MV-4-11 (cell line): ENCODE data around the gene AADACL2.
"Not testable (repeated sequence)": the region's sequence is repeated elsewhere in the genome, so short reads cannot be mapped to it uniquely, and the experiment has no call there.

Experiments used
- DNase-seq: peaks from one replicate; lab custom pipeline; 2025; lab: John Stamatoyannopoulos, UW

Gene AADACL2

DNA sequence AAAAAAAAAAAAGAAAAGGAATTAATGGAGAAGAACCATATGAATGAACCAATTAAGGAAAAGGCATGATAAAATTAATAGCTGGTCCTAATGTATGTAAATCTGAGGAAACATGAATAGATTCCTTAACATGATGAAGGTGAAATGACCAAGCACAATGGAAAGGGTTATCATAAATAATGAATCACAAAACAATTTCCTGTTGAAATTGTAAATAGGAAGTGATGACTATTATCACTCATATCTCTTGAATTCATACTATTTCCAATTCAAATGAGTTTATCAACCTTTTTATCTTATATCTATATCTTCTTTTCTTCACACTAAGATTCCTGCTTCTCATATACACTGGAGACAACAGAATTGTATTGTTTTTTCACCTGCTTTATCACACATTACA is 32.0 kb downstream of the AADACL2 start:
- no peak for DNase-seq

- DNase-seq: no peak
Measured at GRCh38 chr3:151766454-151766853, 32.7 kb downstream of the AADACL2 start.

GRCh38 chr3:151768393-151768930 is 34.7 kb downstream of the AADACL2 start:
- no peak for DNase-seq

- no peak for DNase-seq
Measured at GRCh38 chr3:151769175-151769574, 35.4 kb downstream of the AADACL2 start.

DNA sequence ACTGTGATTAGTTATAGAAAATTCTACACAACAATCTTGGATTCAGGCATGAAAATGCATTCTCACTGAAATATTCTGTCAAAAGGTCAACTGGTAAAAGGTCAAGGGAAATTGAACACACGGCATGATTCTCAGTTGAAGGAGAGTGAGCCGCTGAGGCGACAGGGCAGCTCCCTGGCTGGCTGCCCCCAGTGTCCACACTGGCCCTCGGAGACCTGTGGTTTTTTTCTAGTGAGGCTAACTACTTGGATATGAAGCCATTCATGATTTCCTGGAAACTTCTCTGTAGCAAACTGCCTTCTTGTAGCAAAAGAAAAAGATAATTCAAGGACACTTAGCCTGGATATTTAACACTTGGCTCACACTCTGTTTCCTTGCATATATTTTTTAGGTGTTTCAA is 37.2 kb downstream of the AADACL2 start:
- DNase-seq: no peak

- DNase-seq: no peak
Measured at GRCh38 chr3:151772825-151773480, 39.2 kb downstream of the AADACL2 start.

DNA sequence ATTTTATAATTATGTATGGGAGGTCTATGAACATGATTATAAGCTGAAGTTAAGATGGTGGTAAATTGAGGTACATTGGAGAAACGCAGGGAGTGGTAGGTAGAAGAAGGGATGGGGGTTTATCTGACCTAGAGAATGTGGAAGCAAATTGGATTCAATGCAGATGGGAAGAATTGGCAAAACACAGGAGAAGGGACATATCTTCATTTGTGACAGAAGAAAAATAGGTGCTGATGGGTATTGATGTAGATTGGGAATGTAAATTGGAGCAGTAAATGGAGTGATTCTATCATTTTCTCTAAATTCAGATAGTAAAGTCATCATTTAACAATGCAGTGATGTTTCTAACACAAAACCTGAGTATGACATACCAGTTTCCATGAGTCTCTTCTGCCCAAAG is 40.5 kb downstream of the AADACL2 start:
- no peak for DNase-seq

DNA sequence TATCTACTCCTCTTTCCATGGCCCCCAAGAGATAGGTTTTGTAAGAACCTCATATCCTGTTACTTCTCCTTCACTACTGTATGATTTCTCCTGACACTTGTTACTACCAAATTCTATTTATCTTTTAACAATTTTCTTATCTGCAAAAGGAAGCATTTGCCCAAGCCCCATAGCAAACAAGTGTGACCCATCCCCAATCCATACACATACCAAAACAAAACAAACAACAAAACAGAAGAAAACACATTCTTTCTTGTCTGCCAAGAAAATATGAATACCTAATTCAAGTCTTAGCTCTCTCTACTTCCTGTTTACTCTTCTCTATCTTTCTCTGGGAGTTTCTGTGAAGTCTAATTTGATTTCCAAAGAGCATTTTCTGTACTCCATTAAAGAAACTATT is 41.2 kb downstream of the AADACL2 start:
- DNase-seq: no peak

DNA sequence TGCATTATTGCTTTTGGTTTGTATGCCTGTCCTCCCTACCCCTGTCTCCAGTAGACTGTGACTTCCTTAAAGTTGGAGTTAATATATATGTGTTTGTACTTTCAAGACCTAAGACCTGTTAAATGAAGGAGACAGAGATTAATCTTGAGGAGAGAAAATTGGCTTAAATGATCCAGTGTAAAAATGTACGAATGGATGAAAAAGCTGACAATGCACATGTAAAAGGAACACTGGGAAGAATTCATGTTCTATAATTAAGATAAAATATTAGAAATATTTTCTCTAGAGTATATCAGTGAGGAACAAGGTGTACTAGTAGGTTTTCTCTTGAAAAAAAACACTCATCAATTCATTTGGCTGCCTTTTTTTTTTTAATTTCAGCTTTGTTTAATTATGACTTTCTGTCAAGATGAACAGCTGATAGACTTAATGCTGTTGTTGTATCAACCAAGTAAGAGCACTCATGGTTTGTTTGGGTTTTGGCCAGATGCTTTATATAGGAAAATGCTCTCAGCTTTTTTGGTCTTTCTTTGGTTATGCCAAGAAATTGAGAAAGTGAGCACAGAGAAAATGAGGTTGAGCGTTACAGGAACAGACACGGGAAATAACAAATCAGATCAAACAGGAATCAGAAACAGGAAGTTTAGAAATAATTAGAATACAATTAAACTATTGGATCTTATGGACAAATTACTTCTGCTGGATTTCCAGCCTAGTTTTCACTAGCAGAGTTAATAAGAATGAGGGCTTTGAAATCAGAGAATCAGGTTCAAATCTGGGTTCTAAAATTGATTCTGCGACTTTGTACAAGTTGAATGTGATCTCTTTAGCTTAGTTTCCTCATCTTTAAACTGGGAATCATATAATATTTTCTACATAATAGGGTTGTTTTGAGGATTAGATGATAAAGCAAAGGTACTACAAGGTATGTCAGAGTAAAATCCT is 41.9 kb downstream of the AADACL2 start:
- DNase-seq: no peak

- DNase-seq: no peak
Measured at GRCh38 chr3:151776259-151776740, 42.6 kb downstream of the AADACL2 start.

DNA sequence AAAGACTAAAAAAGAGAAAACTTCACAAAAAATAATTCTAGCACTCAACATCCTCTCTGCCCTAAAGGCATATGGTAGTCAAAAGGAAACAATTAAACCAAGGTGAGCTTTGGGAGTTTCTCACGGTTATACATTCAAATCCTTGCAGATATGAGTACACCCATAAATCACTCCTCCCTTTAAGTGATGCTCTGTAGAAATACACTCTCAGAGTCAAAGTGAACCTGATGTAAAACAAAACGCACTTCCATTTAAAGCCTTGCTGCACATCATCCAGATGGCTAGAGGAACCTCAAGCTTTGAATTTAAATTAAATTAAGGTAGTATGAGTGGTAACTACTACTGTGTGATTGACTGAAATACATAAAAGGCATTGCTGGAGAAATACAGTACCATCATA is 44.2 kb downstream of the AADACL2 start:
- DNase-seq: no peak

DNA sequence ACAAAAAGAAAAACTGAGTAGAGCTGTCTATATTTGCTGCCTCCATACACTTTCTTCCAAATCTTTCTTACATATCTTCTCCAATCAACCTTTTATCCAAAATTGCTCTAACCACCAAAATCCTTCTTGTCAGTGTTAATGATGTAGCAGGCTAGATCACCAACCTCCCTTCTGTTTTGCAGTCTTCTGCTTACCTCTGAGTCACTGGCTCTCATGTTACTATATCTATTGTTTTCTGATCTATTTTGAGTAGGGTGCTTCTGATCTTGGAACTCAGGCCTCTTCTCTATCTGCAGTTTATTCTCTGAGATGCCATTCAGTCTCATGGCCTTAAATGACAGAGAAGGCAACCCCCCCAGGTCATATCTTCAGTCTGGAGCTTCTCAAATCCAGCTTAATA is 53.9 kb downstream of the AADACL2 start:
- no peak for DNase-seq

- DNase-seq: no peak
Measured at GRCh38 chr3:151788401-151788800, 54.7 kb downstream of the AADACL2 start.

DNA sequence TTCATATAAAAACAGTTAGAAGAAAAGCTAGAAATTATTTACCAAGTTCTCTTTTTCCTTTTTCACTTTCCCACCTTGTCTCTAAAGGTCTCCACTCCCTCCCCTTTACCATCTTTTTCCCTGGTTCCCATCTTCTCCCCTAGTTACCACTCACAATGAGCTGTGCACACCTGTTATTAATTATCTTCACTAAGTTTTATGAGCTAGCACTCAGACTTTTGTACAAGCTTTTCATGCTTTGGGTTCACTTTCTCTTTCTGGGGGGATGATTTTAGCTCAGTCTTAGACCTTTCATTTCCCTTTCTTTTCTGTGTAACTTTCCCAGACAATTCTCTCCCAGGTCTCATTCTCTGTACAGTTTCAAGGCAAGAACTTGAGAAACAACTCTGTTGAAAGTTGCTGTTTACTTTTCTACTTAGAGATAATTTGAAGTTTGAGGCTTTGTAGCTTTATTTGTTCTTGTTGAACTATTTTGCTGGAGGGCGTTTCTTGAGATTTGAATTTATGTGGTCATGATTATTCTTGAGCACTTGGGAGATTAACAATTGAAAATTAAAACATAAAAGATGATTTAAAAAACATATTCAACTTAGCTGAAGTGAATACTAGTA is 56.2 kb downstream of the AADACL2 start:
- no peak for DNase-seq

- DNase-seq: not testable (repeated sequence)
Measured at GRCh38 chr3:151790763-151791162, 57.0 kb downstream of the AADACL2 start.

DNA sequence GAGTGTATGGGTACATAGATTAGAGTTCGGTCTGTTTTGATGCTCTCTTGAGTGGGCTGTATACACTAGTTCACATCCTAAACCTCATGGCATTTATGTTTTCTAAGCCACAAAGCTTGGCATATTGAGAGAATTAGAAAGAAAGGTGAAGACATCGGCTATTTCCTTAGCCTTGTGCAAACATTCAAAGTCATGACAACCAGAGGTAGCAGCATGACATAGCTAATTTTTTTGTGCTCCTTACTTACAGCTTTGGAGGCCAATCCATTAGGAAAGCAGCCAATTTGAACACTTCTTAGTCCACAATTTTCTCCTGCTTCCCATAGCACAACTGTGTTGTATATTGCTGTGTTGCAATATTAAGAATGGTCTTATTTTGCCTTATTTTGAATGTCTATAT is 58.7 kb downstream of the AADACL2 start:
- DNase-seq: no peak

DNA sequence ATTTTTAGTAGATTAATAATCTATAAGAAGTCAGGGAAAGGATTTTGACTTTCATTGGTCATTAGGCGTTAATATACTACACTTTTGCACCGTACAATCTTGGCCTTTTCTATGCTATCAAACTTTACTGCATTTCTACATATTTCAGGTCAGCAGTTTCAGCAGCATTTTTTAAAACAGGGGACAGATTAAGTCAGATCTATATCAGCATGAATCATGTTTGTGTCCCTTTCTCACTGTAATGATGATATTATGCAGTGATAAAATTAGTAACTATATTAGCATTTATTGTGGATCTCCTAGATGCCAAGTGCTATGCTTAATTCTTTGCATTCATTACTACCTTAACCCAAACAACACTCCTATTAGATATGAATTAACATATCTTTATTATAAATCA is 59.9 kb downstream of the AADACL2 start:
- DNase-seq: no peak

DNA sequence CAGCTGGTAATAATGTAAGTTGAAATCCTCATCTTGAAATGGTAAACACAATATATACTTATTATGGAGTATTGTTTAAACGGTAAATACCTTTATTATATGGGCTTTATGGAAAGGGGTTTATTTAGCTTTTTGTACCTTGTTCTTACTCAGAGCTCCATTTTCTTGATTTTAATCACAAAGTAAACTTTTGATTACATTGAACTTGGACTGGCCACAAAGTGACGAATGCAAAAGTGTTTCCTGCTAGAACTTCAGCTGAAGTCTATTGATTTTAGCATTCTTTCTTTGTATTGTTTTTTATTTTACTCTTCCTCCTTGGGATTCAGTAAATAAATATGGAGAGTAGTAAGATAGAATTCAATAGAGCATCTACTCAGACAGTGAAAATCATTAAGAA is 60.4 kb downstream of the AADACL2 start:
- no peak for DNase-seq

GRCh38 chr3:151795276-151795675 is 61.5 kb downstream of the AADACL2 start:
- no peak for DNase-seq

DNA sequence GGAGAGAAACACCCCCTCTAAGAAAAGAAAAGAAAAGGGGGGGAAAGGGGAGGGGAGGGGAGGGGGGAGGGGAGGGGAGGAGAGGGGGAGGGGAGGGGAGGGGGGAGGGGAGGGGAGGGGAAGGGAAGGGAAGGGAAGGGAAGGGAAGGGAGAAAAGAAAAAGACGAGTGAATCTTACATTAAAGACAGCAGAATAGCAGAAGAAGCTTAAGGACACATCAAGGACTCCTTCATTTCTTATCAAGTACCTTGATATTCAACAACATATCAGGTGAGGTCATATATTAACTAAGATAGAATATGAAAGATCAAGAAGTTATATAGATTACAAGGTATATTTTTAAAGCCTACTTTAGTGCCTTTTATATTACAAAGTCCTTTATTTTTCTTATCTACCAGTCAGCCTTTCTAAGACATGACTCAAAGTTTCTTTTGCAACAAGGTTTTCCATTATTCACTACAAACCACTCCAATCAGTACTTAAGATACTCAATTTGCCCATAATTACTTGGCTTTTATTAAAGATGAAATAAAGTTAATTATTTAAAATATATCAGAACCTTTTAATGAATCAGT is 62.5 kb downstream of the AADACL2 start:
- no peak for DNase-seq

DNA sequence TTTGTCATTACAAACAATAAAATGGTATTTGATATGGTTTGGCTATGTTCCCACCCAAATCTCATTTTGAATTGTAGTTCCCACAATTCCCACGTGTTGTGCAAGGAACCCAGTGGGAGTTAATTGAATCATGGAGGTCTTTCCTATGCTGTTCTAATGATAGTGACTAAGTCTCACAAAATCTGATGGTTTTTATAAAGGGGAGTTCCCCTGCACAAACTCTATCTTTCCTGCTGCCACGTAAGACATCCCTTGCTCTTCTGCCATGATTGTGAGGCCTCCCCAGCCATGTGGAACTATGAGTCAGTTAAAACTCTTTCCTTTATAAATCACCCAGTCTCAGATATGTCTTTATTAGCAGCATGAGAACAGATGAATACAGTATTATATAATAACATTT is 64.7 kb downstream of the AADACL2 start:
- DNase-seq: no peak

- DNase-seq: peak; percentile 5
Measured at GRCh38 chr3:151800431-151800830, 66.7 kb downstream of the AADACL2 start.
